Measurements from ENCODE around the gene LGMN.

GRCh38 chr14:92678766-92679165 is 69.7 kb downstream of the LGMN start:
- TF ChIP-seq CTCF (conservative IDR thresholded peaks at IDR 0.05; ENCODE audit: low read length) (no peak), EZH2phosphoT487 (IDR thresholded peaks at IDR 0.05; ENCODE audit: borderline replicate concordance) (no peak)
